Measurements from ENCODE around the gene CLASP2.
"Not testable (repeated sequence)": the region's sequence is repeated elsewhere in the genome, so short reads cannot be mapped to it uniquely, and the experiment has no call there.

CLASP2 gene

GRCh38 chr3:33682770-33683169 is 35.3 kb downstream of the CLASP2 start:
- no peak for DNase-seq

DNA sequence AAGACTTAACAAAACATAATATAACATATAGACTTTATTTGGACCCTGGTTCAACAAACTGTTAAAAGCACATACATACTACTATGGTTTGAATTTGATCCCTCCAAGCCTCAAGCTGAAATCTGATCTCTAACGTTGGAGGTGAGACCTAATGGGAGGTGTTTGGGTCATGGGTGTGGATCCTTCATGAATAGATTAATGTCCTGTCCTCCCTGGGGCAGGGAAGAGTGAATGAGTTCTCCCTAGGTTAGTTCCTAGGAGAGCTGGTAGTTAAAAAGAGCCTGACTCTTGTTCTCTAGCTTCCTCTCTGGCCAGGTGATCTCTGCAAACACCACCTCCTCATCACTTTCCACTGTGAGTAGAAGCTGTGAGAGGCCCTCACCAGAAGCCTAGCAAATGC is 36.4 kb downstream of the CLASP2 start:
- DNase-seq: no peak

GRCh38 chr3:33678073-33678472 is 40.0 kb downstream of the CLASP2 start:
- DNase-seq: no peak

- DNase-seq: not testable (repeated sequence)
These were observed 44.6 kb downstream of the CLASP2 start for GRCh38 chr3:33673436-33673835.

GRCh38 chr3:33668618-33669017 is 49.4 kb downstream of the CLASP2 start:
- no peak for DNase-seq

GRCh38 chr3:33665294-33665693 is 52.8 kb downstream of the CLASP2 start:
- no peak for DNase-seq

GRCh38 chr3:33664195-33664594 is 53.9 kb downstream of the CLASP2 start:
- no peak for DNase-seq

DNA sequence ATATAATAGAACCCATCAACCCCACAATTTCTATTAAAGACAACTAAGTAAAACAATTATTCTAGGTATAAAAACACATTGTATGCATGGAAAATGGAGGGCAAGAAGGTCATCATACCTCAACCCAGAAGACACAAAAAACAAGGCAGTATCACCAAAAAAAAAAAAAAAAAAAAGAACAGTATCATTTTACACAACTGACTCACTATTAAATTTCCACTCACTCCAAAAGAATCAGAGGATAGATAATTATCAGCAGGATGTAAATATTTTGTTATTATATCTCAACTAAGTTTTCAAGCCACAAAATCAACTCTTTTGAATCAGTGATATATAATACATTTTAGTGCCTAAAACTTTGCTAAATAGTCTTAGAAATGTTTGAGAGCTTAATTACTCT is 55.0 kb downstream of the CLASP2 start:
- DNase-seq: no peak

DNA sequence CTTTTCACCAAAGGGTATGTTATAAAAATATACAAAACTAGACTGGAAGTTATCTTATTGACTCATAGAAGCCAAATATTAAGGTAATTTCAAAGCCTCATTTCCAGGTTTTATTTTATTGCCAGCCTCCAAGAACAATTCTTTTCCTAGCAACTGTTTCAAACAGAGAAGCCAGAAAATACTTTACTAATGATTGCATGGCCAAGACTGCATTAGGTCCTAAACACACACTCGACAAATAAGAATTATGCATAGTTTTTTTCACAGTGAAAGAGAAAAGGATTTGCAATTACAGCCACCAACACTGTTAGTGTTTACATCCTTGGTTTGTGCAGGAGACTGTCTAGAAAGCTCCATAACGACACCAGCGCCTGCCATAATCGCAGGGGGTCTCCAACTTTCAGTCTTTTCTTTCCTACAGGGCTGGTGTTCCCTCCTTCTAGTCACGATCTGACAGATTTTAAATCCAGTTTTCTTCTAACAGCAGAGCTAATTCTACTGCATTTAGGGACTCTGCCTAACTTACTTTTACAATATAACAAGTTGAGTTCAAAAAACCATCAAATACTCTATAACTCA is 58.1 kb downstream of the CLASP2 start:
- no peak for DNase-seq

DNA sequence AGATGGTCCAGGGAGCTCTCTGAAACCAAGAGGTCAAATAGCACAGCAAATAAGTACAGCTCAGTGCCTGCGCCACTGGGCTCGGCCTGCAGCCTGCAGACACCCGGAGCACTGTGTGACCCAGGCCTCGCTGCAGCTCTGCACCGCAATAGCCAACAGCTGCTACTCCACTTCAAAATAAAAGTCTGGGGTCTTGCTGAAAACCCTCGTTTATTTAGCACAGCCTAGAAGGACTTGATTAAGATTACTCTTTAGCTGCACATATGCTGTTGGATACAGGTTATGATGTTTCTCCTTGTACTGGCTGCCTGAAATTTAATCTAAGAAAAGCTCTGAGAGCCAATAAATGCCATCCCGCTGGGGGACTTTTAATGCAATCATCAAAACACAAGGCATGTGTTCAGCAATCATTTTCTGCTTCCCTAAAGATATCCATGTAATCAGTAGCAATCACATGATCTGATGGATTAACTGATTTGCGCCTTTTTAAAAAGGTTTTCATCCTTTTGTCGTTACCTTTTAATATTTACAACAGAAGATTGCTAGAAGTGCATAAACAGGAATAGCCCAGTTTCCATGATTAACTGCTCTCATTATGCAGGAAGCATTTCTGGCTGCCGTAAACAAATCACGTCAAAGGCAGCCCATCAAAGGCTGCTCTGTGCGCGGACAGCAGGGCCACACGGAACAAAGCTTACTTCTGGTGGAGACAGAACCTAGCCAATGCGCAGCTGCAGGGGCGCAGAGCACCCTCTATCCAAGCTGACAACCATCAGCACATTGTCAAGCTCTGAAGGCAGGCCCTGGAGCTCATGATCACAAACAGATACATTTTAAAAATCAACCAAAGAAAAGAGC is 58.8 kb downstream of the CLASP2 start:
- DNase-seq: peak; percentile 65

DNA sequence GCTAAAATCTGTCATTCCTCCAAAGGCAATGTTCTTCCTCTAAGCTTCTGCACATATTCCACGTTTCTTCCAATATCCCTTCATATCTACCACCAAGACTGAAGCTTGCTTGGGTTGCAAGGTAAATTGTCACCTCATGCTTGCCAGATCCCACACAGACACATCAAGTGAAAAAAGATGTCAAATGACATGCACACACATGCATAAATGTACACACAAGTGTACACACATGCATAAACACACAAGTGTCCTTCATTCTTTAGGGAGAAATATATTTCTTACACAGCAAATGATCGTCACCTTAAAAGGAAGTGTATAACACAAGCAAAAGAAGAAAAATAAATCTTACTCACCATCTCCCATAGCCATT is 59.4 kb downstream of the CLASP2 start:
- DNase-seq: no peak

DNA sequence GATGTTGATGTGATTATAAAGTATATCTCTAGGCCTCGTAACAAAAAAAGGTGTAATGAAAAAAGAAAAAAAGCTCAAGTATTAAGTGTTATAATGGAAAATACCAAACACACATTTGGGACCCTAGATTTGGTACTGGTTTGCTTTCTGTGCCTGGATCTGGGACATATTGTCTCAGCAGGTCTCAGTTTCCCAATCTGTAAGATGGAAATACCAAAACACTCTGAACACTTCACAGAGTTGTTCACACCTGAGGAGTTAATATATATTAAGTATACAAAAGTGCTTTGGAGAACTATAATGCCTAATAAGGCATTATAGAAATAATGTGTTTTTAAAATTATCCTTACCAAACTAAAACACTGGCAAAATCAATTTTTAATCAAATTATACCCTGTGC is 60.0 kb downstream of the CLASP2 start:
- DNase-seq: no peak

GRCh38 chr3:33652736-33653135 is 65.3 kb downstream of the CLASP2 start:
- no peak for DNase-seq

DNA sequence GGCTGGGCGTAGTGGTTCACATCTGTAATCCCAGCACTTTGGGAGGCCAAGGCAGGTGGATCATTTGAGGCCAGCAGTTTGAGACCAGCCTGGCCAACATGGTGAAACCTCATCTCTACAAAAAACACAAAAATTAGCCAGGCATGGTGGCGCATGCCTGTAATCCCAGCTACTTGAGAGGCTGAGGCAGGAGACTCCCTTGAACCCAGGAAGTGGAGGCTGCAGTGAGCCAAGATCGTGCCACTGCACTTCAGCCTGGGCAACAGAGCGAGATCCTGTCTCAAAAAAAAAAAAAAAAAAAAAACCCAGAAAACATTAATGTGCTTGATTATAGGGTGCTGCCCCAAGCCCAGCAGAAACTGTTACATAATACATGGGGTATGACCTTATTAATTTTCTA is 67.0 kb downstream of the CLASP2 start:
- not testable (repeated sequence) for DNase-seq

DNA sequence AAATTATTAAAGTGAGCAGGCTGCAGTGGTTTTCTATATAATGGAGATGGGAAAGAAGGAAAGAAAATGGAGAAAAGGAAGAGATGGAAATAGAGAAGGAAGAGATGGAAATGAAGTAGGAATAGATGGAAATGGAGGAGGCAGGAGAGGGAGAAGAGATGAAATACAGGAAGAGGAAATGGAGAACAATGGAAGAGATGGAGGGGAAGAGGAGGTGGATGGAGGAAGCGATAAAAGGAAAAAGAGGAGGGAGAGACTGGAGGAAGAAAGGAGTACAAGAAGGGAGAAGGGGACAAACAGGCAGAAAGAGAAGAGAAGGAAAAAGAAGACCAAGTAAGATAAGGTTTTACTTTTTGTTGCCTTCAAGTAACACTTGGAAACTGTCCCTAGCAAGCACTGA is 67.6 kb downstream of the CLASP2 start:
- DNase-seq: no peak

- DNase-seq: no peak
These were observed 69.3 kb downstream of the CLASP2 start for GRCh38 chr3:33648793-33649192.

DNA sequence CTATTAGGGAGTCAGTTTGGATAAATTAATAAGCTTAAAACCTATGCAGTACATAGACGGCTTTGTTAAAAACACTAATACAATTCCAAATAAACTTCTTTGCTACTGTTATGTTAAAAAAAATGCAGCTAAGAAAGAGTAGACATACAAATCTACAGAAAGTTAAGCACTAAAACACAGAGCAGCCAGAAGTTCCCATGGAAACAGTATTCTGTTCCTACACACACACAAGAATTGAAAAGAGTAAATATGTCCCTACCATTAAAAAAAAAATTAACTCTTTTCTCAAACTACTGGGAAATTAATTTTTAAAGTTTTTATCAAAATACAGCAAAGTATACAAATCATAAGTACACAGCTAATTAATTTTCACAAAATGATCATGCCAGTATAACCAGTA is 71.6 kb downstream of the CLASP2 start:
- DNase-seq: no peak

DNA sequence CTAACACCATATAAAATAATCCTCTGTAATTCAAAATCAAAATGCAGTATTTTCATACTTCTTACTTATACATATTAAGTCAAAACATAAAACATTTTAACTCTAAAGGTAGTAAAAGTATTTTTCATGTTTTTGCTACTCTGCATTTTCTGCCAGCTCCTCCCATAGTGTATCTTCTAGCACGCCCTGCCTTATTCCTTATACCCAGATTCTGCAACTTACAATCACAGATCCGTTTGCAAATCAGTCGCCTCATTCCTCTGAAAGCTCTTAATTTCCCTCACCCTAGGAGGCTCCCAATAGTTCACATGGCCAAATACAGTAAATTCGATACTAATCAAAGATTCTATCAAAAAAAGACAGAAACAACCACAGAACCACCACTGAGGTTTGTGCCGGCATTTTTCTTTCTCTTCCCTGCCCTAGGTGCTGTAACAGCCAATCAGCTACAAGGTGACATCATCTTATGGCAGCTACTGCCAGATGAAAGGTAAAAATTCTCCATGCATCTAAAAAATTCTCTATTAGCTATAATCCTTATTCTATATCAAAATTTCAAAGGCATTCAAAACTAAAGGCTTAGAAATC is 72.9 kb downstream of the CLASP2 start:
- DNase-seq: peak; percentile 28

DNA sequence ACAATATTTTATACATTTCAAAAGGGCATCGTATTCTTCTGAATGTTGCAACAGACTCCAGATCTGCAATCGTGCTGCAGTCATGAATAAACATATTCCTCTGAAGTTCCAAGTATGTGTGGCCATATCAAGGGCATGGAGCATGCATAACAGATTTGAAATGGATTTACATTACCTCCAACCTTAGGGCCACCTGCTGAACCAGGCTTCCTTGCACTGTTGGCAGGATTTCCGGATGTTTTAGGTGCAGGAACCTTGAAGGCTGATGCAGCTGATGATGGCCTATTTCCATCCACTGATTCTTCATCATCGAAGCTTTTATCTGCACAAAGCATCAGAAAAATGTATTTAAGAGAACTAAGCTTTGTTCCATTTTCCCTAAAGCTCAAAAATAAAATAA is 73.5 kb downstream of the CLASP2 start:
- DNase-seq: no peak

- DNase-seq: no peak
These were observed 75.2 kb downstream of the CLASP2 start for GRCh38 chr3:33642806-33643205.

- no peak for DNase-seq
These were observed 78.2 kb downstream of the CLASP2 start for GRCh38 chr3:33639889-33640288.

GRCh38 chr3:33637482-33637881 is 80.6 kb downstream of the CLASP2 start:
- no peak for DNase-seq

- DNase-seq: no peak
These were observed 81.8 kb downstream of the CLASP2 start for GRCh38 chr3:33636125-33636850.

DNA sequence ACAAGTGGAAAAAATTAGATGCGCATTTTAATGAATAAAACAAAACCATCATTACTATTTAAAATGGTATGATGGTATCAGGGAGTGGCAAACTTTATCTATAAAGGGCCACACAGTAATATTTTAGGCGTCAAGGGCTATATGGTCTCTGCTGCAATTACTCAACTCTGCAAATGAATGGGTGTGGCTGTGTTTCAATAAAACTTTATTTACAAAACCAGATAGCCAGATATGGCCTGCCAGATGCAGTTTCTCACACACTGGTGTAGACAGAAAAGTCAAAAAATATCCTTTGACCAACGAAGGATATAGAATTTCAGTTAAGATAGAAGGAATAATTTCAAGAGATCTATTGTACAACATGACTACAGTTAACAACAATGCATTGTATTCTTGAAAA is 83.8 kb downstream of the CLASP2 start:
- DNase-seq: no peak

Data from NCI-H774 (cell line).